HG02970 (cell line): ENCODE results near the gene KIDINS220.

Experiments
- ATAC-seq: cut with Tn5 transposase; IDR thresholded peaks from one replicate; pipeline ENCODE4 v1.9.1; 2021; ENCODE audit warnings: mild to moderate bottlenecking, moderate library complexity, moderate number of reproducible peaks; ENCODE audit not compliant: unreplicated experiment, low FRiP score

The KIDINS220 gene

GRCh38 chr2:8853426-8853825, 16.0 kb upstream of the KIDINS220 start:
- no peak for ATAC-seq

- ATAC-seq = no peak
Measured at GRCh38 chr2:8851811-8852560, 14.6 kb upstream of the KIDINS220 start.

DNA sequence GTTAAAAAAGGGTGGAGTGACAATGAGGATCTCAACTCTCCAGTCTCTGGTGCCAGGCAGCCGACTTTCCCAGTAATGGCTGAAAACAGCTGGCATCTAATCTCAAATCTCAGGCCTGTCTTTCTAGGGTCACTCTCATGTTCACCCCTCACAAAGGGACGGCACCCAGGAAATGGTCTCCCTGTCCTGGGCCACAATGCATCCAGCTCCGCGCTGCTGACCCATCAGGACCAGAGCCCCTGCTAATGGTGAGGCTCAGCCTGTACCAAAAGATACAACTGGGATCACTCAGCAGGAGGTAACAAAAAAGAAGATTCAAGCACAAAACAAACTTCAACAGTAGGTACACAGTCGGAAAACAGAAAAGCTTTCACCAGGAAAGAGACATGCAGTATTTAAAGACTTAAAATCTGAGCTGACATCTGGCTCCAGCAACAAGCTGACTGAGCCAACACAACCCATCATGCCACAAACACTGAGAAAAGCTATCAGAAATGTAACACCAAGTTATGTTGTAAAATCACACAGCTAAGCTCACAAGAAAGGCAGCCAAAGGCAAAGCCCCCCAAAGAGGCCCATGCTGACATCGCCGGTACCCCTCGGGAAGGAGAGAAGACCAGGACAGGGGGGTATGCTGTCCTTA, 13.6 kb upstream of the KIDINS220 start:
- ATAC-seq = no peak

DNA sequence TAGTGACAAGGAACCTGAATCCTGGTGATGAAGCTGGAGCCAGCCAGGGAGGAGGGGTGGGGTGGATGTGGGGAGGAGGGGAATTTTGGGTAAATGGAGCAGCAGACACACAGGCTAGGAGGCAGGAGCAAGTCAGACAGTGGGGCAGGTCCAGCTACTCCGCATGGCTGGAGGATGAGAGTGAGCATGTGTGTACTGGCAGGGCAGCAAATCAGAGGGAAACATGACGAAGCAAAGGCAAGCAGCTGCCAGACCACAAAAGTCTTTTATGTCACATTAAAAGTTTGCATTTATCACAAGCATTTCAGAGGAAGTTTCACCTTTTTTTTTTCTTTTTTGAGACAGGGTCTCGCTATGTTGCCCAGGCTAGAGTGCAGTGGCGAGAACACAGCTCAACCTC, 11.9 kb upstream of the KIDINS220 start:
- ATAC-seq = no peak

- no peak for ATAC-seq
Measured at GRCh38 chr2:8848328-8849100, 11.1 kb upstream of the KIDINS220 start.

GRCh38 chr2:8847400-8847799, 10.0 kb upstream of the KIDINS220 start:
- ATAC-seq = no peak

DNA sequence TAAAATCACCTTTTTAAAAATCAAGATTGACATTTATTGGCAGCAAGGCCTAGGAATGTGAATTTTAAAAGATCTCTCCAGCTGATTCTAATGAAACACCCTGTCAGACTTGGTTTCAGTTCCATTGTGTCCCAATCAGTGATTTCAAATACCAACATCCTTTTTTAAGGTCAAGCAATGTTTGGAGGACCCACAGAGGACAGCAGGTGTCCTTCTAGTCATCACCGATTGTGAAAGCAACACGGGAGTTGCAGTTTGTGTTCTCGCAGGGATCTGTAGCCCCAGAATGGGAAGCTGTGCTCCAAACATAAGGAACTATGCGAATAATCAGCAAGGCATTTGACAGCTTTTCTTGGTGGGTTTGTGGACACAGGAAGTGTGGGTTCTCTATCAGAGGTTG, 4.5 kb upstream of the KIDINS220 start:
- no peak for ATAC-seq

- ATAC-seq = no peak
Measured at GRCh38 chr2:8840475-8841091, 3.2 kb upstream of the KIDINS220 start.

- ATAC-seq = no peak
Measured at GRCh38 chr2:8839189-8839965, 2.0 kb upstream of the KIDINS220 start.

GRCh38 chr2:8837795-8838140, 355 bp upstream of the KIDINS220 start:
- no peak for ATAC-seq

GRCh38 chr2:8835279-8835678, 2.1 kb downstream of the KIDINS220 start:
- ATAC-seq = no peak

- no peak for ATAC-seq
Measured at GRCh38 chr2:8833853-8834252, 3.6 kb downstream of the KIDINS220 start.

DNA sequence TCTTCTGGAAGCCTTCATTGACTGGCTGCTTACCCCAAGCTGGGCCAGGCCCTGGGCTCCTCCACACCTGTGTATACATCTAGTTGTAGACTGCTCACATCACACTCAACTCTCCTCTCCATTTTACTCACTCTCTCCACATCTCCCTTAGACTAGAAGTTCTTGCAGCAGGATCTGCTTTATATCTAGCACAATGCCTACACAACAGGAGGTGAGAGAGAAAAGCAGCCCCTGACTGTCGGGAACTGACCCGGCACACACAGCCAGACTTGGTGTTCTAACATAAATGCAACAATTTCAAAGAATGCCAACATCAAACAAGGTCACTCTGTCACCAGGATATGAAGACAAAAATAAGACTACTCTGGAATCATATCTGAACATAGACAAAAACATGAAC, 5.9 kb downstream of the KIDINS220 start:
- ATAC-seq = no peak

DNA sequence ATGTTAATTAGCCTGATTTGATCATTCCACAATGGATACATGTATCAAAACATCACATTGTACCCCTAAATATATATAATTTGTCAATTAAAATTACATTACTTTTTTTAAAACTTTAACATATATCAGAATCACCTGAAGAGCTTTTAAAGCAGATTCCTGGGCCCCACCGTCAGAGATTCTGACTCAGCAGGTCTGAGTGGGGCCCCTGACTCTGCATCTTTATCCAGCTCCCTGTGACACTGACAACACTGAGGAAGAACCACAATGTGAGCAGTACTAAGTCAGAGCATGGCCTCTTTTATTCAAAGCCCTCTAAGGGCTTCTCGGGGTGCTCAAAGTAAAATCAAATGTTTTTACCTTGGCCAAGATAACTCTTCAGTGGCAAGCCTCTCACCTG, 9.7 kb downstream of the KIDINS220 start:
- ATAC-seq = no peak

GRCh38 chr2:8822218-8822617, 15.2 kb downstream of the KIDINS220 start:
- no peak for ATAC-seq

DNA sequence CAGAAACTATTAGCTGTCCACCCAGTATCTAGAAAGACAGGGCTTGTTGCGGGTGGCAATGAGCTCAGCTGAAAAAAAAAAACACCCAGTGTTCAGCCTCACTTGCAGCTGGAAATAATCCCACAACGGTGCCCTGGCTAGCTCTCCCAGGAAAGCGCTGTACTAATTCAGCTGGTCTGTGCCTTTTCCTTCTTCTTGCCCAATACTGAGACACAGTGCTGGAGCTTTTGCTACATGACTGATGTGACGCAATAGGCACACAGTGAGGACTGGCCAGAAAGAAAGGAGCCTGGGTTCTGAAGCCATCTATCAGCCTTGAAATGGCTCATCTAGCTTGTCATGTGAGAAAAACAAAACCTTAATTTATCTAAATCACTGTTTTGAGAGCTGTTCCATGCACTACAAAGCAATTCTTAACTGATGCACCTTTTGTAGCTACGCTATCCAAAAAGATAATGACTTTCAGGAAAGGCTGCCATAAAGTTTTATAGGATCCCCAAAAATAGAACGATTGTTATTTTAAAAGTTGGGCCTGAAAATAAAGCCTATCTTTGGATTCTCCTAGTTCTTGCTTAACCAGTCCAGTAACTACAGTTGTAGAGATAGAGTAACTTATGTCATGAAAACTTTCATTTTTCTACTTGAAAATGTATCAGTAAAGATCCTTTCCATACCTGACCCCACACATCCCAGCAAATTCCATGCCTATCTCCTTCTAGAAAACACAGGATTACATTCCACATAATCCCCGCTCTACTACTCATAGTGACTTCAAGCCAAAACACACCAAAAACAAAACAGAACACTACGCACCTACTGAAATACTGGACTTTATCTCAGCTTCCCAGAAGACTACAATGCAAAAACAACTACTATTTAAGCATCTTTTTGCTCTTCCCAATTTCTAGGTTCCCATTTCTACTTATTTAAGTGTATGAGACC, 15.9 kb downstream of the KIDINS220 start:
- no peak for ATAC-seq

DNA sequence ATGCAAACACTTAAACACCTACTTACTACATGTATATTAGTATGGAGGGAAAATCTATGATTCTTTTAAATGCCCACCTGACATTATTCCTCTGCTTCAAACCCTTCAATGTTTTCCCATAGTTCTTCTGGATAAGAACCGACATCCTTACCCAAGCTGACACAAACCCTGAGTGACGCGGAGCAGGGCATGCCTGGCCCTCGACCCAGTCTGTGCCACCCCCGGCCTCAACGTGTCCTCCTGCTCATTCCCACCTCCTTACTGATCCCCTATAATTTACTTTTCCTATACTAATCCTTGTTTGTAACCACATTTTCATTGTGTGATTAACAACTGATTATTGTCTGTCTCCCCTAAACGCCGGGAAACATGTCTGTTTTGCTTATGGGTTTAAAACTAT, 17.5 kb downstream of the KIDINS220 start:
- ATAC-seq = no peak

DNA sequence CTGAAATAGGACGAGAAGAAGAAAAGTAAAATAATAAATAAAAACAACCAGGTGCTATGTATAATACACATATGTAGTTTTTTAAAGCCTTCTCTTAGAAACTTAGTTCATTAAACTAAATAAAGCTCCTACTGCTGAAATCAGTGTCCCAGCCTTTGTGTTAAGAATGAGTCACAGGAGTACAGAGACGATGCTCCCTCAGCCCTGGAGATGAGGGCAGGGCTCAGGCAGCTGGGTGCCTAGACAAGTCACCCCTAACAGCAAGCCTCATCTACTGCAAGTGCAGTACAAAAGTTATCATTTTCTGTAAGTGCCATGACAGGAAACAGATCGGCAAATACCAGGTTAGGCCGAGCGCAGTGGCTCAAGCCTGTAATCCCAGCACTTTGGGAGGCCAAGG, 18.2 kb downstream of the KIDINS220 start:
- ATAC-seq = no peak

GRCh38 chr2:8817221-8817620, 20.2 kb downstream of the KIDINS220 start:
- no peak for ATAC-seq
